ENCODE data around the gene PECR.
"Not testable (repeated sequence)": the region's sequence is repeated elsewhere in the genome, so short reads cannot be mapped to it uniquely, and the experiment has no call there.

PECR gene

DNA sequence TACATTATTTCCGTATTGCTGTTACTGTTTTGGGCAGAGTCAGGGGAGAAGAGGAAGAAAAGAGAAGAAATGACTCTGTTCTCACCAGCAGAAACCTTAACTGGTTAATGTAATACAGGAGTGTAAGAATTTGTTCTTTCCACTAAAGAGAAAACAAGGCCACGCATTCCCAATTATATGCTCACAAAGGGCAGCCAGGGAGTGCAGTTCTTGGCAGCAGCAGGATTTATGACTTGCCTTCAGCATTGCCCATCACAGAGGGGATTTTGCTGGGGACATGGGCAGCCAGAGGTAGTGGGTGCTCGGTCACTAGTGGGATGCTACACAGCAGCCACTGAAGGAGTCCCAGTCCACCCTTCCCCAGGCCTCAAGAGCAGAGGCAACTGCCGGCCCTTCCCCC lies 86.7 kb downstream of the PECR start:
- no peak for DNase-seq

DNA sequence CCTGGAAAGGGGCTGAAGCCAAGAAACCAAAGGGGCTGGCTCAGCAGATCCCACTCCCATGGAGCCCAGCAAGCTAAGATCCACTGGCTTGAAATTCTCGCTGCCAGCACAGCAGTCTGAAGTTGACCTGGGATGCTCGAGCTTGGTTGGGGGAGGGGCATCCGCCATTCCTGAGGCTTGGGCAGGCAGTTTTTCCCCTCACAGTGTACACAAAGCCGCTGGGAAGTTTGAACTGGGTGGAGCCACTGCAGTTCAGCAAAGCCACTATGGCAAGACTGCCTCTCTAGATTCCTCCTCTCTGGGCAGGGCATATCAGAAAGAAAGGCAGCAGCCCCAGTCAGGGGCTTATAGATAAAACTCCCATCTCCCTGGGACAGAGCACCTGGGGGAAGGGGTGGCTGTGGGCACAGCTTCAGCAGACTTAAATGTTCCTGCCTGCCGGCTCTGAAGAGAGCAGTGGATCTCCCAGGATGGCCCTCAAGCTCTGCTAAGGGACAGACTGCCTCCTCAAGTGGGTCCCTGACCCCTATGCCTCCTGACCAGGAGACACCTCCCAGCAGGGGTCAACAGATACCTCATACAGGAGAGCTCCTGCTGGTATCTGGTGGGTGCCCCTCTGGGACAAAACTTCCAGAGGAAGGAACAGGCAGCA lies 92.9 kb downstream of the PECR start:
- DNase-seq: not testable (repeated sequence)

Data from NCI-H187 treated with DMSO at 0.1 percent for 48 hours (cell line).